LNCAP (cell line): ENCODE measurements around the gene CD209.

Experiments
- TF ChIP-seq, protein P1 (sequence below): fragments of 450-650 bp; IDR thresholded peaks from 2 replicates; pipeline ENCODE4 v1.5.1; 2017; ENCODE audit warnings: mild to moderate bottlenecking

CD209 gene, protein sequence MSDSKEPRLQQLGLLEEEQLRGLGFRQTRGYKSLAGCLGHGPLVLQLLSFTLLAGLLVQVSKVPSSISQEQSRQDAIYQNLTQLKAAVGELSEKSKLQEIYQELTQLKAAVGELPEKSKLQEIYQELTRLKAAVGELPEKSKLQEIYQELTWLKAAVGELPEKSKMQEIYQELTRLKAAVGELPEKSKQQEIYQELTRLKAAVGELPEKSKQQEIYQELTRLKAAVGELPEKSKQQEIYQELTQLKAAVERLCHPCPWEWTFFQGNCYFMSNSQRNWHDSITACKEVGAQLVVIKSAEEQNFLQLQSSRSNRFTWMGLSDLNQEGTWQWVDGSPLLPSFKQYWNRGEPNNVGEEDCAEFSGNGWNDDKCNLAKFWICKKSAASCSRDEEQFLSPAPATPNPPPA

GRCh38 chr19:7746903-7747884 lies at the start of gene CD209:
CD209 (minus strand) TSS chr19:7747534; CDS start chr19:7747511, 23 bp downstream.
- TF ChIP-seq, protein P1, sequence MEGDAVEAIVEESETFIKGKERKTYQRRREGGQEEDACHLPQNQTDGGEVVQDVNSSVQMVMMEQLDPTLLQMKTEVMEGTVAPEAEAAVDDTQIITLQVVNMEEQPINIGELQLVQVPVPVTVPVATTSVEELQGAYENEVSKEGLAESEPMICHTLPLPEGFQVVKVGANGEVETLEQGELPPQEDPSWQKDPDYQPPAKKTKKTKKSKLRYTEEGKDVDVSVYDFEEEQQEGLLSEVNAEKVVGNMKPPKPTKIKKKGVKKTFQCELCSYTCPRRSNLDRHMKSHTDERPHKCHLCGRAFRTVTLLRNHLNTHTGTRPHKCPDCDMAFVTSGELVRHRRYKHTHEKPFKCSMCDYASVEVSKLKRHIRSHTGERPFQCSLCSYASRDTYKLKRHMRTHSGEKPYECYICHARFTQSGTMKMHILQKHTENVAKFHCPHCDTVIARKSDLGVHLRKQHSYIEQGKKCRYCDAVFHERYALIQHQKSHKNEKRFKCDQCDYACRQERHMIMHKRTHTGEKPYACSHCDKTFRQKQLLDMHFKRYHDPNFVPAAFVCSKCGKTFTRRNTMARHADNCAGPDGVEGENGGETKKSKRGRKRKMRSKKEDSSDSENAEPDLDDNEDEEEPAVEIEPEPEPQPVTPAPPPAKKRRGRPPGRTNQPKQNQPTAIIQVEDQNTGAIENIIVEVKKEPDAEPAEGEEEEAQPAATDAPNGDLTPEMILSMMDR, result no peak

GRCh38 chr19:7795555-7796161 lies 48.3 kb upstream of the CD209 start:
- TF ChIP-seq, protein P1, result no peak

DNA sequence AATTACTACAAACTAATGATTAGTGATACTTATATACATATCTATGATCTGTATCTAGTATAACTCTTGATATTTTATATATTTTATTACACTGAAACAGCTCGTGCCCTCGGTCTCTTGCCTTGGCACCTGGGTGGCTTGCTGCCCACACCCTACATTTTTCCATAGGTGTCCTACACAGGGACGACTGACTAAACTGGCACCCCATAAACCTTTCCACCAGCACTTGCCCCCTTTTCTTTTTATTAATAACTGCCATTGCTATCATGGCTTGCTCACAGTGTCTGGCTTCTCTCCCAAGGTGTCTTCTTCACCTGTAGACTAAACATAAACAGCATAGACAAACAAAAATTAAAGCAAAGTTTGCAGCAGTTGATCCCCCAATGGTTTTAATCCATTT lies 46.2 kb upstream of the CD209 start:
- TF ChIP-seq, protein P1, result no peak

- TF ChIP-seq, protein P1, result no peak
Measured at GRCh38 chr19:7792281-7792680, 44.9 kb upstream of the CD209 start.

DNA sequence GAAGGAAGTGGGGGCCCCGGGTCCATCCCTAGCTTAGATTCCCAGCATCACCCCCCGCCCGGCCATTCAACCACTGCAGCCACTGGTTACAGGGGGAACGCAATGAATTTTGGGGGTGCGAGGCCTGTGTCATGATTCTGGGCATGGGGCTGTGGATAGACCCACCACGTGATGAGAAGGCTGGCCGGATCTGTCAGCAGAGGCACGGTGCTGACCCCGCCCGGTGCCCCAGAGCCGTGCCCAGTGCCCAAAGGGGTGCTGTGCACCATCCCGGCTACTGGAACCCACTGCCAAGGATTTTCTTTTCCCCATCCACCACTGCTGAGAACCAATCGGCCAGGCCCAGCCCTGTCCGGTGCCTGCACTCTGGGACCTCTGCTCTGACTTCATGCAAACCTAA lies 43.1 kb upstream of the CD209 start:
- TF ChIP-seq, protein P1, result no peak

DNA sequence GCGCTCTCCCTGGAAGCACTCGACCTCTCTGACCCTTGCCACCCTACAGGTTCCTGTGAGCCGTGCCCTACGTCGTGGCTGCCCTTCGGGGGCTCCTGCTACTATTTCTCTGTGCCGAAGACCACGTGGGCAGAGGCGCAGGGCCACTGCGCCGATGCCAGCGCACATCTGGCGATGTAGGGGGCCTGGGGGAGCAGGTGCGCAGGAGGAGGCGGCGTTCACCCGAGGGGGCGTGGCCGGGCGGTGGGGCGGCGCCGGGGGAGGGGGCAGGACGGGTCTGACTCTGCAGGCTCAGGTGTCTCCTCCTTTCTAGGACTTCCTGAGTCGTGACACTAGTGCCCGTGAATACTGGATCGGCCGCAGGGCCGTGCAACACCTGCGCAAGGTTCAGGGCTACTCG lies 42.1 kb upstream of the CD209 start:
- TF ChIP-seq, protein P1, result no peak

DNA sequence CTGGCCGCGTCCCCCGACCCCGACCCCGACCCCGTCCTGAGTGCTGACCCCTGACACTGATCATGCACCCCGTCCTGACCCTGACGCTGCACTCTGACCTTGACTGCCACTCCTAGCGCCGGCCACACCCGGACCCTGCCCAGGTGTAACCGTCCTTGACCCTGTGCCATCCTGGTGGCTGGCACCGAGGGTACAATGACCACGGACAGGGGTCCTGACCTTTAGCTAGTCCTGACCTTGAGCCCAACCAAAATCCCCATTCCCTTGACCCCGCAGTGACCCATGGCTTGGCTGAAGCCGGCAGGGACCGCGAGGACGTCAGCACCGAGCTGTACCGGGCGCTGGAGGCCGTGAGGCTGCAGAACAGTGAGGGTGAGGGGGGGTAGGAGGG lies 41.6 kb upstream of the CD209 start:
- TF ChIP-seq, protein P1, result no peak
